ENCODE data around the gene LINGO1. TPM values are rescaled to one million over a fixed set of nuclear protein-coding genes. Genes with fewer than 3 reads are reported as not detected.

The LINGO1 gene
- total and polyA plus RNA-seq, 2 of the 8 experiments (the other 6 are each of a cell fraction or from before 2014, with no cell fraction given): 57.1 to 114 TPM

GRCh38 chr15:77634266-77634962, 1.7 kb upstream of the LINGO1 start (continued):
- TF ChIP-seq, protein P1, sequence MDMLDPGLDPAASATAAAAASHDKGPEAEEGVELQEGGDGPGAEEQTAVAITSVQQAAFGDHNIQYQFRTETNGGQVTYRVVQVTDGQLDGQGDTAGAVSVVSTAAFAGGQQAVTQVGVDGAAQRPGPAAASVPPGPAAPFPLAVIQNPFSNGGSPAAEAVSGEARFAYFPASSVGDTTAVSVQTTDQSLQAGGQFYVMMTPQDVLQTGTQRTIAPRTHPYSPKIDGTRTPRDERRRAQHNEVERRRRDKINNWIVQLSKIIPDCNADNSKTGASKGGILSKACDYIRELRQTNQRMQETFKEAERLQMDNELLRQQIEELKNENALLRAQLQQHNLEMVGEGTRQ (IDR thresholded peaks at IDR 0.05; ENCODE audit: low read length): no peak
- TF ChIP-seq TAF7 (optimal IDR thresholded peaks at IDR 0.05; ENCODE audit: borderline replicate concordance, low read depth, low read length) (peak; percentile 12), RAD21 (IDR thresholded peaks at IDR 0.05 in 1 of 2, conservative IDR thresholded peaks at IDR 0.05 in 1 of 2; ENCODE audit: low read depth in 2 of 2, low read length in 2 of 2) (peak; percentile 47 to 55), POLR2AphosphoS5 (IDR thresholded peaks at IDR 0.05; ENCODE audit: low read depth, low read length) (no peak), ATF2 (IDR thresholded peaks at IDR 0.05; ENCODE audit: low read length) (no peak), KDM1A (IDR thresholded peaks at IDR 0.05; ENCODE audit: borderline replicate concordance, low read length) (peak; percentile 79; the same call in 1 of the 2 replicates), HDAC2 (IDR thresholded peaks at IDR 0.05; ENCODE audit: borderline replicate concordance in 1 of 2, low read depth in 2 of 2, low read length in 2 of 2) (peak in 1 of 2 experiments; percentile 49; a peak in 1 of 4 replicates), RXRA (IDR thresholded peaks at IDR 0.05; ENCODE audit: insufficient read depth, low read depth, low read length) (no peak), JUND (IDR thresholded peaks at IDR 0.05; ENCODE audit: low read length) (no peak), CTBP2 (IDR thresholded peaks at IDR 0.05; ENCODE audit: borderline replicate concordance, insufficient read depth, insufficient read length, low read length) (no peak), EGR1 (IDR thresholded peaks at IDR 0.05; ENCODE audit: borderline replicate concordance, low read depth, low read length) (peak; percentile 71), EZH2 (IDR thresholded peaks at IDR 0.05; ENCODE audit: low read depth, low read length, severe bottlenecking) (no peak), POLR2A (IDR thresholded peaks at IDR 0.05; ENCODE audit: control extremely low read depth in 1 of 2, low read depth in 2 of 2, low read length in 2 of 2) (no peak), BRCA1 (IDR thresholded peaks at IDR 0.05; ENCODE audit: low read depth, low read length) (no peak)
- TF ChIP-seq, protein P2, sequence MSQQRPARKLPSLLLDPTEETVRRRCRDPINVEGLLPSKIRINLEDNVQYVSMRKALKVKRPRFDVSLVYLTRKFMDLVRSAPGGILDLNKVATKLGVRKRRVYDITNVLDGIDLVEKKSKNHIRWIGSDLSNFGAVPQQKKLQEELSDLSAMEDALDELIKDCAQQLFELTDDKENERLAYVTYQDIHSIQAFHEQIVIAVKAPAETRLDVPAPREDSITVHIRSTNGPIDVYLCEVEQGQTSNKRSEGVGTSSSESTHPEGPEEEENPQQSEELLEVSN (IDR thresholded peaks at IDR 0.05): no peak

Data from H1 (cell line).